Epidermal melanocyte (primary cell): ENCODE results near the gene EIF4B.
"Not testable (repeated sequence)": the region's sequence is repeated elsewhere in the genome, so short reads cannot be mapped to it uniquely, and the experiment has no call there.

Experiments used
- DNase-seq: peaks from one replicate; pipeline ENCODE4 v3.0.0; 2011; ENCODE audit warnings: low spot score; ENCODE audit not compliant: insufficient read length

EIF4B gene

GRCh38 chr12:53005986-53006809, at the start of gene EIF4B:
EIF4B (plus strand) TSS chr12:53006456; CDS start chr12:53006484, 28 bp downstream.
- DNase-seq: peak; percentile 88

GRCh38 chr12:52956987-52957386, 49.3 kb upstream of the EIF4B start:
- no peak for DNase-seq

DNA sequence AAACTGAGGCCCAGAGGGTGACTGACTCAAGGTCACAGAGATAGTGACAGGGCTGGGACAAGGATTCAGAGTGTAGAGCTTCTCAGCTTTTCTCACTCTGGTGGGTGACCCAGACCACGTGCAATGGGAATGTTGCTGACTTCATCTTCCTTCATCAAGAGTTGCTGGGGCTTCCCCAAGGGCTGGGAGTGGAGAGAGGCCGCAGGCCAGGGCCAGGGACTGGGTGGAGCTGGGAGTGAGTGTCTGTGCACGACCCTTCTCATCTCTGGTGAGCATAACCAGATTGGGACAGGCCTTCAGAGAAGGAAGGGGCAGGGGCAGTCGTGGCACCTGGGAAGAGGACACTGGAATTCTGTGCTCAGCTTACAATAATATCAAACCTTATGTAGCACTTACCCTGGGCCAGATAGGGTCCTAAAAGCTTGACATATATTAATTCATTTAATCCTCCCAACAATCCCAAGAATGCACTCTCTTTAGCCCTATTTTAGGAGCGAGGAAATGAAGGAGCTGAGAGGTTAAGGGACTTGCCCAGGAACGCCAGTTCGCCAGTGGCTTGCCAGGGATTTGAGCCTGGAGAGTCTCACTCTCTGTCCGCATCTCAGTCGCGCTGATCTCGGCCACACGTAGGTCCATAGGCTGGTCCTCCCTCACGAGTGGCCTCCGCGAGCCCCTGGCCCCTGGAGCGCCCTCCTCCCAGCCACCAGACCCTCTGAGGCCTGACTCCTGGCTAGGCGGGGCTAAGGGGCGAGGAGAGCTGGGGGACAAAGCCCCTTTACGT, 41.5 kb upstream of the EIF4B start:
- DNase-seq: no peak

- no peak for DNase-seq
Measured at GRCh38 chr12:52965337-52965731, 40.9 kb upstream of the EIF4B start.

DNA sequence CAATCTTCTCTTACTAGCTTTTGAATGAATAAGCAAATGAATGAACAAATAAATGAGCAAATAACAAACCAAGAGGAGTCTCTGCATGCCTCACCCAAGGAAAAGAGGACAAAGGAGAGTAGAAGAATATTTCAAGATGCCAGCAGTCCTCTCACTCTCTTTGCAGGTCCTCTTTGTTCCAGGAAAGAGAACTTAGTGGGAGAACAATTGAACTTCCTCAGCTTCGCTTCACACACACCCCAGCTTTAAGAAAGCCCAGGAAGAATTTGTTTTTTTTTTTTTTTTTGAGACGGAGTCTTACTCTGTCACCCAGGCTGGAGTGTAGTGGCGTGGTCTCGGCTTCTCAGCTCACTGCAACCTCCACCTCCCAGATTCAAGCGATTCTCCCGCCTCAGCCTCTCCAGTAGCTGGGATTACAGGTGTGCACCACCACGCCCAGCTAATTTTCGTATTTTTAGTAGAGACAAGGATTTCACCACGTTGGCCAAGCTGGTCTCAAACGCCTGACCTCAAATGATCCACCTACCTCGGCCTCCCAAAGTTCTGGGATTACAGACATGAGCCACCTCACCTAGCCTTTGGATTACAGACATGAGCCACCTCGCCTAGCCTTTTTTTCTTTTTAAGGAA, 37.0 kb upstream of the EIF4B start:
- DNase-seq: no peak

DNA sequence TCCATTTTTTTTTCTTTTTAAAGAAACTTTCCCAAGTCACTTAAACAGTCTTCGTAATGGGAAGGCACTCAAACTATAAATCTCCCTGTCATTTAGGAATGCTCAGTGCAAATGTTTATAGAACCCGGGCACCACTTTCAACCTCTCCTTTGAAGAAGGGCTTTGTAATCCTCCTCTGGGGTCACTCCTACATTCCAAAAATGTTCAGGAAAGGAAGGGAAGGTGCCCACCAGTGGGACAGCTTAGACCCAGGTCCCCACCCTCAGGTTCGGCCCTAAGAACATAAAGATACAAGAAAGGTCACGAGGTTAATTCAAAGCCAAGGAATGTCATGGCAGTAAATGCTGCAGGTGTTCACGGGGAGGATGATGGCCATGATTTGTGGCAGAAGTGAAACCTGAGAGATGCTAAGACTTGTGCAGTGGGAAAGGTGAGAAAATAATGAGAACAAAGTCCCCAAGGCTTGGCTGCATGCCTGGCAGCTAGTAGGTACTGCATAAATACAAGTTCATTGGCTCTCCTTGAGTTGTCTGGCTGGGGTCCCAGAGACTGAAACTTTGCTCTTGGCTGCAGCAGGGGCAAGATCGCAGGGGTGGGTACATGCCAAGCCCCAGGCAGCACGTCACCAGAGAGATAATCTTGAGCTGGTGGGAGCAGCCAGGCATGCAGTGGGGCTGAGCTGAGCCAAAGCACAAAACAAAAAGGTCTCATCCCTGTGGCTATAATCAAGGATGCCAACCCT, 36.3 kb upstream of the EIF4B start:
- DNase-seq: no peak

GRCh38 chr12:52971679-52972329, 34.5 kb upstream of the EIF4B start:
- DNase-seq: no peak

DNA sequence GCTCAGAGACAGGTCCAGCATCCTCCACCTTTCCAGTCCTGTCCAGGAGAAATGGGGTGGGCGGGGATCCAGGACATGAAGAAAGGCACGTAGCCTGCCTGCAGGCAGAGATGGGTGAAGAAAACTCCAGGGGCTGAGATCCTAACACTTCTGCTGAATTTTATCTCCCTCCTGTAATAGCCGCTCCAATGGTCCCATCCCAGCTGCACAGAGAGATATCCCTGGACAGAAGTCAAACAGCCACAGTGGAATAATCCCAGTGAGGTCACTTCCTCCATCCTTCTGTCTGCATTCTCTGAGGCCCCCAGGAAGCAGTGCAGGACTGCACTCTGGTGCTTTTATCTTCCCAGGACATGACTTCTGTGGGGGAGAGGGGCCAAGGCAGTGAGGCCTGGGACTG, 31.1 kb upstream of the EIF4B start:
- no peak for DNase-seq

- no peak for DNase-seq
Measured at GRCh38 chr12:52975820-52976573, 30.3 kb upstream of the EIF4B start.

DNA sequence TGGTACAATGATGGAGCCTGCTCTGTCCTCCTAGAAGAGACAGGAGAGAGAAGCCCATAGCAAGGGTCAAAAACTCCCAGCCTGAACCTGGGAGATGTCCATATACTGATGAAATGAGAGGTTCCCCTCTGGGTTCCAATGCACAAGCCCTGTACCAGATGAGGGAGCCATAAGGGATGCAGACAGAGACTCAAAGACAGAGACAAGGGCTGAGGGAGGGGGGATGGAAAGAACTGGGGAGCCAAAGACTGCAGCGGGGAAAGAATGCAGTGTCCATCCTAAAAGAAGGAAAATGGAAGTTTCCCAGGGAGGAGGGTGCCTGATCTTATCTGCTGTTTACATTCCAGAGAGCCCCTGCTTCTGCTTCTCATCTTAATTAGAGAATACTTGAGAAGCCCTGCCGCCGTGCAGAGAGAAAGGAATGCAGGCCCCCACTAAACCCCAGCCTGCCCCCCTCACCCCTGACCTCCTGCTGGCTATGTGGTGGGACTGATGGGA, 29.6 kb upstream of the EIF4B start:
- DNase-seq: no peak

DNA sequence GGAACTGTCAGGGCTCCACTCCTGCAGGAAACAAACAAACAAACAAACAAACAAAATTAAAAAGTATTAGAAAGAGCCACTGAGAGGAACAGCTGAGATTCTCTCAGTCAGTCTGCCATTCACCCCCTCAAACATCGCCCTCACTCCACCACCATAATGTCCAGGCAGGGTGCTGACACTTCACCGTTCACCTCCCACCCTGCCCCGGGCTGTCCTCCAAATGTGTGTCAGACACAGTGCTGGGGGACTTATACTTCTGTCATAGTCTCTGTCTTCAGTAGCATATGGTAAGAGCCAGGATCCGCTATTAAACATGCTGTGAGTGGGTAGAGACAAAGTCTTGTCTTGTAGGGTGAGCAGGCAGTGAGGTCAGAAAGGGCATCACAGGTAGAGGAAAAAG, 29.1 kb upstream of the EIF4B start:
- no peak for DNase-seq

- no peak for DNase-seq
Measured at GRCh38 chr12:52980096-52980649, 26.1 kb upstream of the EIF4B start.

GRCh38 chr12:52980650-52981423, 25.4 kb upstream of the EIF4B start:
- peak; percentile 84 for DNase-seq

GRCh38 chr12:52984136-52984535, 22.1 kb upstream of the EIF4B start:
- DNase-seq: no peak

GRCh38 chr12:52988898-52989297, 17.4 kb upstream of the EIF4B start:
- no peak for DNase-seq

DNA sequence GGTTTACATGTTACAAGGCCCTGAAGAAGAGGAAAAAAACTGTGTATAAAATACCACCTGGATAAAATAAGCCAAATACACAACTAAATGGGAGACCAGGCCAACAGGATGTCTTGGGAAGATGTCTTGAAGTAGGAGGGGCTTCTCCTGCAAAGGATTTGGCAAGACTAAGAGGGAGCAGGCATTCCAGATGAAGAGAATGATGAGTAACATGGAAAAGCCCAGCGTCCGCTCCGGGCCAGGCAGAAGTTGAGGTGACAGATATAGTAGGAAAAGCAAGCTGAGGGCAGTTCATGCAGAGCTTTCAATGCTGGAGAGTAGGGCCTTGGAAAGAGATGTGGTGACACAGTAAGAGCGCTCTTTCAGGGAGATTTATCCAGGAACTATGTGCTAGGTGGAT, 16.1 kb upstream of the EIF4B start:
- no peak for DNase-seq

- not testable (repeated sequence) for DNase-seq
Measured at GRCh38 chr12:52992240-52992639, 14.0 kb upstream of the EIF4B start.

DNA sequence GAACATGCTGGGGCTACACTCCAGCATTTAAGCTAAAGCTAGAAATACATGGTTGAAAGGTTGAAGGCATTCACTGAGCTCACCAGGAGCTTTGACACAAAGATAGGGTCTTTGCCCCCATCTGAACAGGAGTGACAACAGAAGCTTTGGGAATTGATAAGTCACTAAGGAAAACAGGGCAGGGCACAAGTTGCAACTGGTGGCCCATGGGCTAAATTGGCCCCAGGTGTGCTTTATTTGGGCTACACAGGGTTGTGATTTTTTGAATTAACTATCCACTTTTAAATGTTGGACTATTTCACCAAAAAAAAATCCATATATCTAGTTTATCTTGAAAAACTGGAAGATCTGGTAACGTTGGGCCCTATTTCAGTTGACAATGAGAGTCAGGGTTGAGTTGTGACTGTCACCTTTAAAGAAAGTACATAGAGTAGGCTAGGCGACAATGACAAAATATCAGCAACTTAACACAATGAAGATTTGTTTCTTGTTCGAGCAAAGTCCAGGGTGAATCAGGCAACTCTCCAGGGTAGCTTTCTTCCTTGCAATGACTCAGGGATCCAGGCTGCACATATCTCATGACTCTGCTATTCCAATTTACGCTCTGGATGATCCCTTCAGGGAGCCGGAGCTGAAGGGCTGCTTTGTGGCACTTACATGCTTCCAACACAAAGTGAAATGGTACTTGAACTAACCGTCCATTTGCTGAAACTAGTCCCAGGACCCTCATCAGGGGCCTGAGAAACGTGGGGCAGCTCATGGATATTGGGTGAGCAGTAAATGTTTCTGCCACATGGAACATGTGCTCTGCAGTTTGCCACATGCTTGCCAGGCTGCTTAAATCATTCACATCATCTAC, 13.3 kb upstream of the EIF4B start:
- no peak for DNase-seq
